Pericardium fibroblast (primary cell): ENCODE measurements around the gene LILRA1. TPM values are rescaled to one million over a fixed set of nuclear protein-coding genes. Genes with fewer than 3 reads are reported as not detected.

Experiments used
- total RNA-seq: library from RNA; depleted of rRNA; stranded (reverse); fragments of >200 nt; gene quantifications from 2 replicates; pipeline ENCODE4 v1.2.3, GENCODE V29; 2015

LILRA1 gene
- total RNA-seq: not detected in 2 replicates

DNA sequence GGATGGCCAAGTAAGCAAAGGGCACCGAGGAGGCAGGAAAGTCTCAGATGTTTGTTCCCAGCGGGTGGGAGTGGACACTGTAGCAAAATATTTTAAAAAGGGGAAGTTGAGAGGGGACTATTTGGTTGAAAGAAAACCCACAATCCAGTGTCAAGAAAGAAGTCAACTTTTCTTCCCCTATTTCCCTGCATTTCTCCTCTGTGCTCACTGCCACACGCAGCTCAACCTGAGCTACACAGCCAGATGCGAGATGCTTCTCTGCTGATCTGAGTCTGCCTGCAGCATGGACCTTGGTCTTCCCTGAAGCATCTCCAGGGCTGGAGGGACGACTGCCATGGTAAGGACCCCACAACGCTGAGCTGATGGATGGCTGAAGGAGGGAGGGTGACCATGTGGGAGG lies at the start of gene LILRA1:
TSS of gene LILRA1 (plus strand) at position 188 of the 400 bp plus-strand sequence. CDS start 613 bp downstream, outside the sequence.

DNA sequence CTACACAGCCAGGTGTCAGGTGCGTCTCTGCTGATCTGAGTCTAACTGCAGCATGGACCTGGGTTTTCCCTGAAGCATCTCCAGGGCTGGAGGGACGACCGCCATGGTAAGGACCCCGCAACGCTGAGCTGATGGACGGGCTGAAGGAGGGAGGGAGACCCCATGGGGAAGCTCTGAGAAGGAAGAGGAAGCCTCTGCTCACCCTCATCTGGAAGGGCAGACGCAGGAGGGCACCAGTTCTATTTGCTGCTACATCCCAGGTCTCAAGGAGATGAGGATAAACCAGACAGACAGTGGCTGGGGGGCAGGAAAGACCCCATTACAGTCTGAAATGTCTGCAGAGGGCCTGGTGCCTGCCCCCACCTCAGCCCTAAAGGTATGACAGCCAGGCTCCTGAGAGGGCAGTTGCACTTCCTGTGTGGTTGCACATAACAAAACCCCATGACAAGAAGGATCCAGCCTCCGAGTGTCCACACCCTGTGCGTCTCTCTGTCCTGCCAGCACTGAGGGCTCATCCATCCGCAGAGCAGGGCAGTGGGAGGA lies 20.0 kb upstream of the LILRA1 start, which contains the start of gene LILRA2:
TSS of gene LILRA2 (plus strand) at position 461 of the 543 bp plus-strand sequence. CDS start 89 bp downstream, outside the sequence.

GRCh38 chr19:54630262-54630661 lies 36.8 kb downstream of the LILRA1 start, which contains the start of gene LILRB1:
Gene LILRB1, plus strand, starts transcription at chr19:54630484. Its CDS starts 590 bp downstream, at chr19:54631074.

Other genes starting within 250 kb of the LILRA1 start
- not detected in 2 replicates for gene LAIR1, start 228.7 kb upstream of the LILRA1 start, total RNA-seq
- 0.23 TPM in 1 of 2 replicates, not detected in the other for gene TTYH1, start 178.2 kb upstream of the LILRA1 start, total RNA-seq
- 32.9 and 46.9 TPM in 2 replicates for gene LENG8, start 144.4 kb upstream of the LILRA1 start, total RNA-seq
- gene LENG9, start 129.9 kb upstream of the LILRA1 start, total RNA-seq: 10.2 and 11.6 TPM in 2 replicates
- gene CDC42EP5, start 120.3 kb upstream of the LILRA1 start, total RNA-seq: 89.0 and 101 TPM in 2 replicates
- gene LAIR2, start 90.8 kb upstream of the LILRA1 start, total RNA-seq: not detected in 2 replicates
- gene LILRA2, start 19.8 kb upstream of the LILRA1 start, total RNA-seq: not detected in 2 replicates
- not detected in 2 replicates for gene LILRB1, start 36.9 kb downstream of the LILRA1 start, total RNA-seq
- not detected in 2 replicates for gene LILRB4, start 69.4 kb downstream of the LILRA1 start, total RNA-seq
- not detected in 2 replicates for gene KIR3DL3, start 130.8 kb downstream of the LILRA1 start, total RNA-seq
- not detected in 2 replicates for gene KIR2DL3, start 144.9 kb downstream of the LILRA1 start, total RNA-seq
- gene KIR2DL1, start 176.2 kb downstream of the LILRA1 start, total RNA-seq: not detected in 2 replicates
- gene KIR2DL4, start 210.0 kb downstream of the LILRA1 start, total RNA-seq: not detected in 2 replicates
- not detected in 2 replicates for gene KIR3DL1, start 222.8 kb downstream of the LILRA1 start, total RNA-seq
- gene KIR2DS4, start 239.0 kb downstream of the LILRA1 start, total RNA-seq: not detected in 2 replicates